CD4-positive, alpha-beta T cell (primary cell): Measurements from ENCODE around the gene ARHGEF11. TPM values are rescaled to one million over a fixed set of nuclear protein-coding genes. Genes with fewer than 3 reads are reported as not detected.

Experiments
- ATAC-seq: fragments of 200-7000 bp; cut with Tn5 transposase; one replicate; pipeline ENCODE4 v1.10.0; 2022; ENCODE audit warnings: mild to moderate bottlenecking; ENCODE audit not compliant: poor library complexity
- CTCF ChIA-PET: fragments of 350-600 bp; sonication (Branson Sonifier 250); formaldehyde crosslinking; loops from one replicate; lab custom pipeline; 2021; ENCODE audit warnings: antibody characterized with exemption, inconsistent platforms; lab: Charles Lee
- POLR2A ChIA-PET: fragments of 350-600 bp; sonication (Branson Sonifier 250); formaldehyde crosslinking; loops from one replicate; lab custom pipeline; 2021; ENCODE audit warnings: antibody characterized with exemption, inconsistent platforms; lab: Charles Lee
- DNase-seq, 14 experiments: peaks; one replicate each; pipeline ENCODE4 v3.0.0-alpha.2; 2013 to 2020; ENCODE audit warnings: mixed read lengths in 2 of 14
- H3K27ac ChIP-seq, 2 donors: one replicate each; pipeline versions ENCODE4 v1.5.1 to v1.7.0; 2013; ENCODE audit warnings: low read length in 2 of 2, low read depth in 1 of 2, mild to moderate bottlenecking in 1 of 2
- H3K27me3 ChIP-seq, 2 experiments: 1 replicate in 1 of 2; 2 replicates in 1 of 2; pipeline versions ENCODE4 v1.6.1 to v1.7.0; 2013; ENCODE audit warnings: low read length in 2 of 2, control low read depth in 1 of 2, mild to moderate bottlenecking in 1 of 2, moderate library complexity in 1 of 2; ENCODE audit not compliant: insufficient read depth in 2 of 2, control insufficient read depth in 1 of 2
- H3K36me3 ChIP-seq: one replicate; pipeline ENCODE4 v1.6.1; 2013; ENCODE audit warnings: low read length, control low read depth; ENCODE audit not compliant: insufficient read depth
- H3K4me1 ChIP-seq: one replicate; pipeline ENCODE4 v1.6.1; 2013; ENCODE audit warnings: low read length, control low read depth; ENCODE audit not compliant: insufficient read depth
- H3K4me3 ChIP-seq: one replicate; pipeline ENCODE4 v1.5.1; 2013; ENCODE audit warnings: mild to moderate bottlenecking, low read length, moderate library complexity
- H3K9me3 ChIP-seq, 2 experiments: 1 replicate in 1 of 2; 2 replicates in 1 of 2; pipeline versions ENCODE4 v1.6.1 to v1.7.0; 2013; ENCODE audit warnings: low read length in 2 of 2, mild to moderate bottlenecking in 2 of 2, control low read depth in 1 of 2, moderate library complexity in 1 of 2; ENCODE audit not compliant: control insufficient read depth in 1 of 2, insufficient read depth in 1 of 2
- H3K27ac Mint-ChIP-seq: one replicate; pipeline ENCODE4 v1.8.0; 2020; ENCODE audit warnings: mixed read lengths
- H3K27me3 Mint-ChIP-seq: one replicate; pipeline ENCODE4 v1.8.0; 2021; ENCODE audit warnings: mixed read lengths
- H3K36me3 Mint-ChIP-seq: one replicate; pipeline ENCODE4 v1.8.0; 2021; ENCODE audit warnings: low read depth, mixed read lengths
- H3K4me1 Mint-ChIP-seq: one replicate; pipeline ENCODE4 v1.8.0; 2021; ENCODE audit warnings: low read depth, mixed read lengths
- H3K4me3 Mint-ChIP-seq: one replicate; pipeline ENCODE4 v1.8.0; 2020; ENCODE audit warnings: mild to moderate bottlenecking, mixed read lengths
- H3K9me3 Mint-ChIP-seq: one replicate; pipeline ENCODE4 v1.8.0; 2020; ENCODE audit warnings: mixed read lengths
- intact Hi-C, 2 experiments: fragments of 100-400 bp; cut with DNase I in 1 of 2; cut with micrococcal nuclease in 1 of 2; formaldehyde crosslinking; loops; one replicate each; pipeline versions ENCODE4 v1.15.1 to v1.9.0; 2023 to 2025; cut with DNase I, micrococcal nuclease
- total RNA-seq, 174 experiments: library from RNA in 2 of 174; stranded (reverse) in 2 of 174; gene quantifications; one replicate each; pipeline ENCODE4 v1.2.3 and lab custom pipeline; 2021 to 2026
- TF ChIP-seq, protein P1 (sequence below): fragments of 200-600 bp; IDR thresholded peaks from one replicate; pipeline ENCODE4 v1.8.0; 2022; ENCODE audit warnings: antibody characterized with exemption, mild to moderate bottlenecking

Gene ARHGEF11
- total RNA-seq, 2 experiments from 2014 or later: 13.7 to 13.9 TPM

- H3K9me3 ChIP-seq: no peaks in the 10 kb centered on the region
- CTCF ChIA-PET: no interaction called here
- no peaks in the 10 kb centered on the region for H3K4me1 ChIP-seq
- H3K4me1 Mint-ChIP-seq: no peaks in the 10 kb centered on the region
- no peak overlapping the region for H3K27ac Mint-ChIP-seq
- peaks cover 94% of the 10 kb centered on the region for H3K36me3 Mint-ChIP-seq
- no peaks in the 10 kb centered on the region for H3K27me3 ChIP-seq
- H3K36me3 ChIP-seq: peaks cover 75% of the 10 kb centered on the region
- H3K27ac ChIP-seq: no peak overlapping the region
- no peak for ATAC-seq
- no peak overlapping the region for H3K4me3 Mint-ChIP-seq
- TF ChIP-seq, protein P1, sequence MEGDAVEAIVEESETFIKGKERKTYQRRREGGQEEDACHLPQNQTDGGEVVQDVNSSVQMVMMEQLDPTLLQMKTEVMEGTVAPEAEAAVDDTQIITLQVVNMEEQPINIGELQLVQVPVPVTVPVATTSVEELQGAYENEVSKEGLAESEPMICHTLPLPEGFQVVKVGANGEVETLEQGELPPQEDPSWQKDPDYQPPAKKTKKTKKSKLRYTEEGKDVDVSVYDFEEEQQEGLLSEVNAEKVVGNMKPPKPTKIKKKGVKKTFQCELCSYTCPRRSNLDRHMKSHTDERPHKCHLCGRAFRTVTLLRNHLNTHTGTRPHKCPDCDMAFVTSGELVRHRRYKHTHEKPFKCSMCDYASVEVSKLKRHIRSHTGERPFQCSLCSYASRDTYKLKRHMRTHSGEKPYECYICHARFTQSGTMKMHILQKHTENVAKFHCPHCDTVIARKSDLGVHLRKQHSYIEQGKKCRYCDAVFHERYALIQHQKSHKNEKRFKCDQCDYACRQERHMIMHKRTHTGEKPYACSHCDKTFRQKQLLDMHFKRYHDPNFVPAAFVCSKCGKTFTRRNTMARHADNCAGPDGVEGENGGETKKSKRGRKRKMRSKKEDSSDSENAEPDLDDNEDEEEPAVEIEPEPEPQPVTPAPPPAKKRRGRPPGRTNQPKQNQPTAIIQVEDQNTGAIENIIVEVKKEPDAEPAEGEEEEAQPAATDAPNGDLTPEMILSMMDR: no peak
- intact Hi-C loops: no loop called here
- no peak overlapping the region for H3K4me3 ChIP-seq
- no peaks in the 10 kb centered on the region for H3K9me3 Mint-ChIP-seq
- no peaks in the 10 kb centered on the region for H3K27me3 Mint-ChIP-seq
- no peak for DNase-seq
- POLR2A ChIA-PET: no interaction called here
Measured at GRCh38 chr1:156947127-156947526, 98.4 kb downstream of the ARHGEF11 start.

DNA sequence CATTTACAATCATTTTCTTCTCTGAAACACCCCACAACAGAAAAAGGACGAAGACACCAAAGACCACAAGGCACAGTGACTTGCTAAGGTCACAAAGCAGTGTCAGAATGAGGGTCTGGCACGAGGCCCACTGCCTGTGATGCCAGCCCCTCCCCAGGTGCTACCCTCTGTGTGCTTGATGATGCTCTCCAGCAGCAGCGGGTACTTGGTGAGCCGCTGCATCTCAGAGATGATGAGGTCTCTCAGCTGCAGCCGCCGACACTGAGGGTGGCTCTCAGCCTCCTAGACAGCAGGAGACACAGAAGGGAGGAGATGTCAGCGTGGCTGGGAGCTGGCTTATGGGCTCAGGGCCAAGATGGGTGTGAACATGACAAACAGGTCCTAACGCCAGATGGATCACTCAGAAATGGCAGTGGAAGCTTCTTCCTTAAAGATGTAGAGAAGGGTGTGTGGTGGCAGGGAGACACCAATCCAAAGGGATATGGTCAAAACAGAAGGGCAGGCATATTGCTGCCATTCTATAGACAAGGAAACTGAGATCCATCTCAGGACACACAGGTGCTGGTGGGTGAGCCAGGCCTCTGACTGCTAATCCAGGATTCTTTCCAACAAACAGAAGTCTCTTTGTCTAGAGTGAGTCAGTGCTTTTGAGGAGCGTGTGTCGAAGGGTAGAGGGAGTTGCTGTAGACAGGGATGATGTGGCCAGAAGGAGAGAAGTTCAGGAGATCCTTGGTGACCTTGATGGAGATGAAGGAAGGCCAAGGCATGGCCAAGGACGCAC lies 99.5 kb downstream of the ARHGEF11 start:
- no peak overlapping the region for H3K4me3 Mint-ChIP-seq
- H3K27me3 ChIP-seq: no peaks in the 10 kb centered on the region
- H3K27ac Mint-ChIP-seq: no peak overlapping the region
- ChIA-PET CTCF (no interaction called here), POLR2A (no interaction called here)
- H3K9me3 Mint-ChIP-seq: no peaks in the 10 kb centered on the region
- H3K36me3 ChIP-seq: peaks cover 76% of the 10 kb centered on the region
- H3K27ac ChIP-seq: no peak overlapping the region
- ATAC-seq (no peak), DNase-seq (no peak)
- H3K27me3 Mint-ChIP-seq: no peaks in the 10 kb centered on the region
- H3K4me1 Mint-ChIP-seq: no peaks in the 10 kb centered on the region
- H3K9me3 ChIP-seq: no peaks in the 10 kb centered on the region
- no peak overlapping the region for H3K4me3 ChIP-seq
- TF ChIP-seq, protein P1: no peak
- intact Hi-C loops: no loop called here
- H3K4me1 ChIP-seq: no peaks in the 10 kb centered on the region
- H3K36me3 Mint-ChIP-seq: peaks cover 94% of the 10 kb centered on the region

DNA sequence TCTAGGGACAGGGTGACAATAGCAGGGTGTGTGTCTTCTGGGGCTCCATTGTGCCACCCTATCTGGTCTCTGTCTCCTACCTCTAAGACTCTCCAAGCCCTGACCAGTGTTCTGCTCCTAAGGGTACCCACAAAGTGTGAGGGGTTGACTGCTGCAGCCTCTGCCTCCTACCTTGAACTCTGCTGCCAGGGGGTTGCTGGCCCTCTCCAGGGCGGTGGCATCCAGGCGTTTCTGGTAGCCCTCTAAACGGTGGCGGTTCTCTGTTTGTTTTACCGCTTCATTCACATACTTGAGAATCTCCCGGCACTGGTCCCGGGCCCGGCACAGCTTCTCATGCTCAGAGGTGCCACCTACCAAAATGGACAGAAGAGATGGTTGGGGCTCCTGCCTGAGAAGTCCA lies 100.7 kb downstream of the ARHGEF11 start:
- no peaks in the 10 kb centered on the region for H3K27me3 Mint-ChIP-seq
- Histone ChIP-seq H3K4me1 (no peaks in the 10 kb centered on the region), H3K4me3 (no peak overlapping the region), H3K36me3 (peaks cover 78% of the 10 kb centered on the region), H3K27ac (no peak overlapping the region), H3K9me3 (no peaks in the 10 kb centered on the region), H3K27me3 (no peaks in the 10 kb centered on the region)
- CTCF ChIA-PET: no interaction called here
- DNase-seq (no peak), ATAC-seq (no peak)
- H3K4me1 Mint-ChIP-seq: no peaks in the 10 kb centered on the region
- TF ChIP-seq, protein P1: no peak
- intact Hi-C loops: no loop called here
- no peak overlapping the region for H3K4me3 Mint-ChIP-seq
- peaks cover 95% of the 10 kb centered on the region for H3K36me3 Mint-ChIP-seq
- POLR2A ChIA-PET: no interaction called here
- no peak overlapping the region for H3K27ac Mint-ChIP-seq
- H3K9me3 Mint-ChIP-seq: no peaks in the 10 kb centered on the region
